Mucosa of descending colon (tissue), 3 donors: ENCODE data around the gene RNF10. TPM values are rescaled to one million over a fixed set of nuclear protein-coding genes. Genes with fewer than 3 reads are reported as not detected.

ENCODE experiments used
- ATAC-seq: fragments of 200-7000 bp; cut with Tn5 transposase; one replicate; pipeline ENCODE4 v1.9.1; 2020; ENCODE audit warnings: mild to moderate bottlenecking, moderate library complexity
- DNase-seq, 3 donors: peaks; one replicate each; pipeline ENCODE4 v3.0.0-alpha.2; 2020
- H3K36me3 ChIP-seq: fragments of 200-600 bp; one replicate; pipeline ENCODE4 v1.8.0; 2021; ENCODE audit warnings: low read depth, mild to moderate bottlenecking
- H3K4me1 ChIP-seq: fragments of 200-600 bp; one replicate; pipeline ENCODE4 v1.8.0; 2021; ENCODE audit warnings: low read depth, mild to moderate bottlenecking
- H3K4me3 ChIP-seq: fragments of 200-600 bp; one replicate; pipeline ENCODE4 v1.8.0; 2021; ENCODE audit warnings: mild to moderate bottlenecking
- H3K9me3 ChIP-seq: fragments of 200-600 bp; one replicate; pipeline ENCODE4 v1.8.0; 2021; ENCODE audit warnings: mild to moderate bottlenecking
- CTCF ChIP-seq: fragments of 200-600 bp; IDR thresholded peaks from one replicate; pipeline ENCODE4 v1.8.0; 2022; ENCODE audit warnings: antibody characterized with exemption, mild to moderate bottlenecking
- intact Hi-C, 2 donors: fragments of 100-400 bp; cut with DNase I in 1 of 2; cut with micrococcal nuclease in 1 of 2; formaldehyde crosslinking; loops; one replicate each; pipeline versions ENCODE4 v1.11.0 to v1.11.1; 2022; cut with DNase I, micrococcal nuclease
- total RNA-seq, 3 donors: library from RNA; stranded (reverse); fragmentation: NEBNext Ultra II Directional in 2 of 3; extraction: Animal tissue kit (Norgen Biotek cat#: 25700) in 2 of 3; gene quantifications; one replicate each; pipeline versions ENCODE4 v1.2.1 to v1.2.4, GENCODE V29; 2021 to 2023
- donor health status: DM: no; HTN: no; CAD: no; lungs with moderate emphysema.
- donor health status: DM: no; HTN: no; CAD: no.
- donor health status: DM: no; HTN: yes; CAD: no.

RNF10 gene
- total RNA-seq, 3 donors from 2014 or later, result 158 to 300 (median 237) TPM

- Histone ChIP-seq H3K4me3 (no peak overlapping the region), H3K36me3 (no peaks in the 10 kb centered on the region), H3K4me1 (peaks cover 59% of the 10 kb centered on the region), H3K9me3 (no peaks in the 10 kb centered on the region)
- ATAC-seq (peak; percentile 75), DNase-seq (peak; percentile 74 to 75 (median 75))
- no peak for TF ChIP-seq CTCF
- intact Hi-C loops, result loop anchor here in 1 of 2 donors (5.0 kb wide), 1 partner anchor 41 kb away; the partner anchor contains the start of gene DYNLL1
Observed at GRCh38 chr12:120538281-120539156, 4.4 kb downstream of the RNF10 start.

- intact Hi-C loops, result loop anchor here in 1 of 2 donors (5.0 kb wide), 1 partner anchor 42 kb away; the partner anchor contains the start of gene DYNLL1
- Histone ChIP-seq H3K9me3 (no peaks in the 10 kb centered on the region), H3K4me3 (no peak overlapping the region), H3K36me3 (no peaks in the 10 kb centered on the region), H3K4me1 (peaks cover 67% of the 10 kb centered on the region)
- ATAC-seq (no peak), DNase-seq (no peak)
- TF ChIP-seq CTCF, result no peak
Observed at GRCh38 chr12:120539303-120539702, 5.1 kb downstream of the RNF10 start.

GRCh38 chr12:120540445-120540844 is 6.3 kb downstream of the RNF10 start:
- ATAC-seq (no peak), DNase-seq (no peak)
- Histone ChIP-seq H3K4me1 (peaks cover 76% of the 10 kb centered on the region), H3K9me3 (no peaks in the 10 kb centered on the region), H3K36me3 (no peaks in the 10 kb centered on the region), H3K4me3 (no peak overlapping the region)
- intact Hi-C loops, result no loop called here
- no peak for TF ChIP-seq CTCF

- intact Hi-C loops, result no loop called here
- Histone ChIP-seq H3K9me3 (no peaks in the 10 kb centered on the region), H3K4me3 (no peak overlapping the region), H3K4me1 (peaks cover 72% of the 10 kb centered on the region), H3K36me3 (no peaks in the 10 kb centered on the region)
- no peak for TF ChIP-seq CTCF
- no peak for ATAC-seq
- DNase-seq, result no peak
Observed at GRCh38 chr12:120542166-120542565, 8.0 kb downstream of the RNF10 start.

- H3K36me3 ChIP-seq, result no peaks in the 10 kb centered on the region
- intact Hi-C loops, result no loop called here
- H3K4me1 ChIP-seq, result peaks cover 58% of the 10 kb centered on the region
- no peak for TF ChIP-seq CTCF
- H3K9me3 ChIP-seq, result no peaks in the 10 kb centered on the region
- DNase-seq (no peak), ATAC-seq (no peak)
- H3K4me3 ChIP-seq, result no peak overlapping the region
Observed at GRCh38 chr12:120544691-120545090, 10.5 kb downstream of the RNF10 start.
